IMR-90 (cell line): ENCODE measurements around the gene CLCNKA. TPM values are rescaled to one million over a fixed set of nuclear protein-coding genes. Genes with fewer than 3 reads are reported as not detected.
A peak's percentile ranks its signal among the peaks of the same experiment; 100 is the strongest.
"Not testable (repeated sequence)": the region's sequence is repeated elsewhere in the genome, so short reads cannot be mapped to it uniquely, and the experiment has no call there.

Experiments
- ATAC-seq: fragments of 200-7000 bp; cut with Tn5 transposase; 2 replicates; pipeline ENCODE4 v1.9.1; 2020; ENCODE audit warnings: low read depth, mild to moderate bottlenecking, moderate library complexity
- BruUV-seq: library from RNA; stranded (reverse); fragments of 400-500 nt; replicated peaks from 2 replicates; lab custom pipeline; 2021; lab: Mats Ljungman, UMichigan
- CTCF ChIA-PET: fragments of 300-600 bp; formaldehyde crosslinking; extraction: SDS; loops from one replicate; lab custom pipeline; 2021; ENCODE audit warnings: antibody characterized with exemption; lab: Yijun Ruan, JAX
- POLR2A ChIA-PET: fragments of 300-600 bp; sonication (Branson Sonifier 250); formaldehyde crosslinking; loops from one replicate; lab custom pipeline; 2022; ENCODE audit warnings: antibody characterized with exemption; ENCODE audit not compliant: unreplicated experiment; lab: Charles Lee
- DNase-seq: peaks from one replicate; pipeline ENCODE4 v3.0.0; 2013
- H2AFZ ChIP-seq: replicated peaks from 2 replicates; pipeline ENCODE3; 2013; ENCODE audit warnings: low read length, mild to moderate bottlenecking; ENCODE audit not compliant: poor library complexity
- H2AK5ac ChIP-seq: 2 replicates; pipeline ENCODE4 v1.6.1; 2013; ENCODE audit warnings: low read depth, low read length, inconsistent platforms
- H2AK9ac ChIP-seq: replicated peaks from 2 replicates; pipeline ENCODE3; 2013; ENCODE audit warnings: mild to moderate bottlenecking, low read depth, low read length, moderate library complexity; ENCODE audit not compliant: poor library complexity
- H2BK120ac ChIP-seq: 2 replicates; pipeline ENCODE4 v1.6.1; 2013; ENCODE audit warnings: low read depth, low read length, inconsistent platforms
- H2BK15ac ChIP-seq: 3 replicates; pipeline ENCODE4 v1.6.1; 2013; ENCODE audit warnings: low read depth, low read length, inconsistent platforms
- H2BK20ac ChIP-seq: 2 replicates; pipeline ENCODE4 v1.6.1; 2013; ENCODE audit warnings: low read depth, mild to moderate bottlenecking, inconsistent platforms, low read length, moderate library complexity
- H2BK5ac ChIP-seq: 2 replicates; pipeline ENCODE4 v1.6.1; 2013; ENCODE audit warnings: mild to moderate bottlenecking, low read depth, low read length, inconsistent platforms; ENCODE audit not compliant: poor library complexity, severe bottlenecking
- H3K14ac ChIP-seq: replicated peaks from 2 replicates; pipeline ENCODE4 v1.6.1; 2013; ENCODE audit warnings: low read depth, low read length, inconsistent platforms
- H3K18ac ChIP-seq: 2 replicates; pipeline ENCODE4 v1.6.1; 2013; ENCODE audit warnings: low read depth, low read length, control low read depth
- H3K23ac ChIP-seq: 2 replicates; pipeline ENCODE4 v1.6.1; 2013; ENCODE audit warnings: low read depth, low read length, inconsistent platforms
- H3K27ac ChIP-seq: 2 replicates; pipeline ENCODE4 v1.5.1; 2013; ENCODE audit warnings: mild to moderate bottlenecking, control low read depth, low read length; ENCODE audit not compliant: insufficient read depth
- H3K27me3 ChIP-seq: 2 replicates; pipeline ENCODE4 v1.6.1; 2013; ENCODE audit warnings: low read length; ENCODE audit not compliant: control insufficient read depth, insufficient read depth
- H3K36me3 ChIP-seq: 2 replicates; pipeline ENCODE4 v1.6.1; 2013; ENCODE audit warnings: low read length, mixed read lengths; ENCODE audit not compliant: control insufficient read depth, insufficient read depth
- H3K4ac ChIP-seq: 2 replicates; pipeline ENCODE4 v1.6.1; 2013; ENCODE audit warnings: low read depth, low read length, inconsistent platforms
- H3K4me1 ChIP-seq: 2 replicates; pipeline ENCODE4 v1.6.1; 2013; ENCODE audit warnings: low read length, mixed read lengths; ENCODE audit not compliant: control insufficient read depth, insufficient read depth
- H3K4me2 ChIP-seq: 2 replicates; pipeline ENCODE4 v1.6.1; 2013; ENCODE audit warnings: low read depth, mild to moderate bottlenecking, control low read depth, low read length, moderate library complexity
- H3K4me3 ChIP-seq: 2 replicates; pipeline ENCODE4 v1.5.1; 2013; ENCODE audit warnings: low read depth, mild to moderate bottlenecking, control low read depth, low read length, moderate library complexity; ENCODE audit not compliant: insufficient read depth
- H3K56ac ChIP-seq: 2 replicates; pipeline ENCODE4 v1.6.1; 2013; ENCODE audit warnings: low read length, inconsistent platforms; ENCODE audit not compliant: insufficient read depth; ENCODE audit errors: extremely low read depth
- H3K79me1 ChIP-seq, 2 experiments: 2 replicates each; pipeline ENCODE4 v1.6.1; 2013; ENCODE audit warnings: low read length in 2 of 2, inconsistent platforms in 1 of 2, low read depth in 1 of 2
- H3K9ac ChIP-seq: 2 replicates; pipeline ENCODE4 v1.6.1; 2013; ENCODE audit warnings: low read depth, low read length, control low read depth
- H3K9me1 ChIP-seq: 2 replicates; pipeline ENCODE4 v1.6.1; 2013; ENCODE audit warnings: low read length, inconsistent platforms; ENCODE audit not compliant: insufficient read depth
- H3K9me3 ChIP-seq: 2 replicates; pipeline ENCODE4 v1.6.1; 2013; ENCODE audit warnings: low read length; ENCODE audit not compliant: control insufficient read depth, insufficient read depth
- H4K20me1 ChIP-seq: 2 replicates; pipeline ENCODE4 v1.6.1; 2013; ENCODE audit warnings: low read length, inconsistent platforms; ENCODE audit not compliant: insufficient read depth
- H4K5ac ChIP-seq: 2 replicates; pipeline ENCODE4 v1.6.1; 2013; ENCODE audit warnings: mild to moderate bottlenecking, low read depth, low read length, control low read depth
- H4K8ac ChIP-seq, 2 experiments: 2 replicates each; pipeline ENCODE4 v1.6.1; 2013; ENCODE audit warnings: low read depth in 2 of 2, low read length in 2 of 2, control low read depth in 1 of 2, inconsistent platforms in 1 of 2
- H4K91ac ChIP-seq: 2 replicates; pipeline ENCODE4 v1.6.1; 2013; ENCODE audit warnings: low read depth, low read length, inconsistent platforms; ENCODE audit not compliant: insufficient read depth
- WGBS, 2 experiments: methylation state at CpG; one replicate each; pipeline versions ENCODE4 v1.1.5 to v1.1.7; 2013; ENCODE audit warnings: missing lambda C conversion rate in 2 of 2; ENCODE audit not compliant: insufficient read length in 1 of 2; ENCODE audit errors: extremely low coverage in 2 of 2; 5-methylcytosine and 5-hydroxymethylcytosine counted together
- dilution Hi-C: fragments of 300-500 bp; cut with HindIII; formaldehyde crosslinking; loops from one replicate; pipeline ENCODE4 v1.14.3; 2018; ENCODE audit warnings: low sequenced_read_pairs; ENCODE audit not compliant: unreplicated experiment
- in situ Hi-C: fragments of 300-500 bp; cut with MboI; formaldehyde crosslinking; loops from 3 replicates; pipeline ENCODE4 v1.14.3; 2019; ENCODE audit warnings: low sequenced_read_pairs, inconsistent platforms, mixed read lengths
- intact Hi-C: fragments of 100-400 bp; cut with micrococcal nuclease; formaldehyde crosslinking; loops from 2 replicates; pipeline ENCODE4 v1.10.0; 2022
- polyA plus RNA-seq, 3 experiments: library from polyadenylated mRNA; depleted of rRNA; stranded (reverse); fragments of >200 nt; gene quantifications; 2 replicates each; pipeline ENCODE4 v1.2.3, GENCODE V29; 2012; ENCODE audit warnings: low replicate concordance in 1 of 3
- total RNA-seq: library from RNA; depleted of rRNA; stranded (reverse); fragments of >200 nt; gene quantifications from 2 replicates; pipeline ENCODE4 v1.2.3, GENCODE V29; 2012

CLCNKA gene
- total and polyA plus RNA-seq, 2 of the 4 experiments (the other 2 are of a cell fraction) = 0.05 TPM; not detected in 1

GRCh38 chr1:16020878-16021277 lies 958 bp upstream of the CLCNKA start:
- intact Hi-C loops, H4K5ac ChIP-seq: not testable (repeated sequence)

More at GRCh38 chr1:16020878-16021277, 958 bp upstream of the CLCNKA start:
- H2BK120ac ChIP-seq, H3K14ac ChIP-seq, H3K79me1 ChIP-seq, H3K9me1 ChIP-seq, POLR2A ChIA-PET, H3K4me2 ChIP-seq, H2BK15ac ChIP-seq, dilution Hi-C loops, H3K4me3 ChIP-seq, DNase-seq, H2BK20ac ChIP-seq, ATAC-seq, H3K9ac ChIP-seq, H3K56ac ChIP-seq, H3K36me3 ChIP-seq, H2AFZ ChIP-seq, H3K4ac ChIP-seq, in situ Hi-C loops, H2AK9ac ChIP-seq, H4K20me1 ChIP-seq, BruUV-seq, CTCF ChIA-PET, H3K9me3 ChIP-seq, H3K18ac ChIP-seq, H3K27ac ChIP-seq, H4K8ac ChIP-seq, H3K27me3 ChIP-seq, H4K91ac ChIP-seq, H3K23ac ChIP-seq, H2BK5ac ChIP-seq: not testable (repeated sequence)
- H3K4me1 ChIP-seq = peaks cover 23% of the 10 kb centered on the region
- peak overlapping the region; percentile 83; the same call in 1 of the 2 replicates for H2AK5ac ChIP-seq
- WGBS, 2 experiments = no CpG with 5 or more reads among the region's 9 CpGs
